ENCODE data around the gene ADA.
"Not testable (repeated sequence)": the region's sequence is repeated elsewhere in the genome, so short reads cannot be mapped to it uniquely, and the experiment has no call there.

The ADA gene

DNA sequence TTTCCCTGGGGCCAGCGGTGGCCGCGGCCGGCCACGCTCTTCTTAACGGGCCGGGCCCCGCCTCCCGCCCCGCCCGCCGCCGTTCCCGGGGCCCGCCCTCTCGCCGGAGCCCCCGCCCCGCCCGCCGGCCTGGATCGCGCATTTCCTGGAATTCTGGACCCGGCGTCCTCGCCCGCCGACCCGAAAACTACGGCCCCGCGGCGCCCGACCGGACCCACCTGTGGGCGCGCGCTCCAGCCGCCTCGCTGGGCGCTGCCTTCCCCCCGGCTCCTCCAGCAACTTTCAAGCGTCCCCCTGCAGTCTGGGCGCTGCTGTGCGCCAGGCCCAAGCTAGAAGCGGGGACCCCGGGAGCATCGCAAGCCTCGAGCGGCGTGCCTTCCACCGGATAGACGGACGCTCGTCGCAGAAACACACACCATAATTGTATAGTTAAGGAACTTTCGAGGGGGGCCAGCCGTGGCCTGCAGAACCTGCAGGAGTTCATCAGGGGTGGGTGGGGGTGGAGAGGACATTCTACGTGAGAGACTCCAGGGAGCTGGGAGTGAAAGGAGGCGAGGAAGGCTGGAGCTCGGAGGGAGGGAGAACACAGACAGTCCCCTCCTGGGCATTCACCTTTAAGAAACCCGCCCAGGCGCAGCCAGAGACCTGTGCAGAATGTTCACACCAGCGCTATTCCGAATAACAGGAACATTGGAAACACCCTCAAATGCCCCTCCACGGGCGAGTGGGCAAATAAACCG lies at the start of gene ADA:
Gene ADA (minus strand): TSS at position 16 of the 740 bp plus-strand sequence. CDS start 92 bp downstream, outside the sequence.
- DNase-seq (ENCODE audit: low read depth) = peak; percentile 35

DNA sequence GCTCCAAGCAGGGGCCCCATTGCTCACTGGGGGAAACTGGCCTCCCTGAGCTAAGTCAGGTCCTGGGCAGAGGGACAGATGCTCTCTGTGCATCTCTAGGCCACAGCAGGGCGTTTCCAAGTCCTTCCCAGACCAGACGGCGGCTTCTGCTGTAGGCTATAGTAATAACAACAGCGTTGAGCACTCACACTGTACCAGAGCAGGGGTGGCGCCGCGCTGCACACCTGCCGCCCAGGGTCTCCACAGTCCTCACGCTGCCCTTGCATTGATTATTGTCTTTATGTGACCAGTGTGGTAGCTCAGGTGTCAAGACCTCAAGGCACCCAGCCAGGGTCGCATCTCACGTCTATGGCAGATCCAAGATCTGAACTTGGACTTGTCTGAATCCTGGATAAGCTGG lies 48.8 kb upstream of the ADA start:
- no peak for DNase-seq (ENCODE audit: low read depth)

DNA sequence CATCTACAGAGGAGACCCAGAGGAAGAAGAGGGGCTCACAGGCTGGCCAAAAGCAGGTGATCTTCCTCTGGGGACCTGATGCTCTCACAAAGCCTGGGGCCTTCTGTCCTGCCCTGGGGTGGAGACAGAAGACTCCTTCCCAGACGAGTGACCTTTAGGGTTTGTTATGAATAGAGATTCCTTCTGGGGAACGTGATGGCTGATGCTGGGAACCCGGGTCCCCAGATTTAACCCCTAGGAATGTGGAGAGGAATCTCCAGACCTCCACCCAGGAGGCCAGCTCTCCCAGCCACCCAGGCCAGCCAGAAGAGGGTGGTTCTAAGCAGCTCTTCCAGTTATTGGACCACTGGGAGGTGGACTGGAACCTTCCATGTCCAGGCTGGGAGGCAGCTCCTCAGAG lies 46.9 kb upstream of the ADA start:
- no peak for DNase-seq (ENCODE audit: low read depth)

DNA sequence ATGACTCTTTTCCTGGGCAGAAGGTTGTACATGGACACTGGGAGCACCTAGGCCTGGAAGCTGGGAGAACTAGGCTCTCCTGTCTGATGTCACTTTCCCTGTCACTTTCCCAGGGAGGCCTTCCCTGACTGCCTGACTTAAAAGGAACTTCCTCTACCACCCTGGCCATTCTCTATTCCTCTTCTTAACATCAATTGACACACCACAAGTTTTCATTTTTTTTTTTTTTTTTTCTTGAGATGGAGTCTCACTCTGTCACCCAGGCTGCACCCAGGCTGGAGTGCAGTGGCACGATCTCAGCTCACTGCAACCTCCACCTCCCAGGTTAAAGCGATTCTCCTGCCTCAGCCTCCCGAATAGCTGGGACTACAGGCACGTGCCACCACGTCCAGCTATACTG lies 45.5 kb upstream of the ADA start:
- DNase-seq (ENCODE audit: low read depth) = not testable (repeated sequence)

DNA sequence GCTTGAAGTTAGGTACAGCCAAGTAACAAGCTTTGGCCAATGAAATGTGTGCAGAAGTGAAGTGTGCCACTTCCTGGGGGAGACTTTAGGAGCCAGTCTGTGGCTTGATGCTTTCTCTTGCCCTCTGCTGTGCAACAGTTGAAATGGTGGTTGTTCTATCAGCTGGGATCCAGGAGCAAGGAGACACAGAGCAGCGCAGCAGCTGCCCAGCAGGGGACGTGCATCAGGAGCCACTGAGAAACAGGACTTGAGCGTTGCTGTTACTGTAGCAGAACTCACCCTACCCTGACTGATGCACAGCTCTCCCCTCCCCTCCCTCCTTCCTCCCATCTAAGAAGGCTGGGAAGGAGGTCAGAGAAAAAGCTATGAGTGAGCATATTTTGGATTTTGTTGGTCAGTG lies 44.8 kb upstream of the ADA start:
- no peak for DNase-seq (ENCODE audit: low read depth)

DNA sequence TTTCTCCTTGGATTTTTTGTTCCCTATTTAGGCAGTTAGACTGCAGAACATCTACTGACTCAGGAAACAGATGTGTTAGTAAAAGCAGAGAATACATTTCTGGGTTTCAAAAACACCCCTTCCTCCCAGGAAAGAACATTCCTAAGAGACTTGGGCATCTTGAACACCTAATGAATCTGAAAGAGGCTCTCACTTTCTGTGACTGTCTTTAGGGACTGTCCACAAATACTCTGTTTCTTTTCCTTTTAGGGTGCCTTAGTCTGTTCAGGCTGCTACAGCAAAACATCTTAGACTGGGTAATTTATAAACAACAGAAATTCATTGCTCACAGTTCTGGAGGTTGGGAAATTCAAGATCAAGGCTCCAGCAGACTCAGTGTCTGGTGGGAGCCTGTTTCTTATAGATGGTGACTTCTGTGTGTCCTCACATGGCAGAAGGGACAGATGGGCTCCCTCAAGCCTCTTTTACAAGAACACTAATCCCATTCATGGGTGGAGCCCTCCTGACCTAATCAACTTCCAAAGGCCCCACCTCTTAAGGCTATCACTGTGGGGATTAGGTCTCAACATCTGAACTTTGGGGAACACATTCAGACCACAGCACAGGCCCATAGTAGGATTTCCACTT lies 44.3 kb upstream of the ADA start:
- DNase-seq (ENCODE audit: low read depth) = no peak

DNA sequence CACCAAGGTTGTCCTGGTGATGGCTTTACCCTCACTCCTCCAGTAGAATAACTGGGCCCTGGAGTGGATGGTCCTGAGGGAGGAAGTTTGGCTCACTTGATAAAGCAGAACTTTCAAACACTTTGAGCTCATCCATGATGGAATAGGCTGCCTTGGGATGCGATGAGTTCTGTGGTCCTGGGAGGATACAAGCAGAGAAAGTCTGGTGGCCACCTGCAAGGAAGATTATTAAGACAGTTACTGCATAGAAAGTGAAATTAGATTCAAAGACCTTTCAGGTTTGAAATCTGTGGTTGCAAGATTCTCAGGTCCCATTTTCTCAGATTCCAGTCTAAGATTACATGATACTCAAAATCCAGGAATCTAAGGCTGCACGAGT lies 43.8 kb upstream of the ADA start:
- no peak for DNase-seq (ENCODE audit: low read depth)

DNA sequence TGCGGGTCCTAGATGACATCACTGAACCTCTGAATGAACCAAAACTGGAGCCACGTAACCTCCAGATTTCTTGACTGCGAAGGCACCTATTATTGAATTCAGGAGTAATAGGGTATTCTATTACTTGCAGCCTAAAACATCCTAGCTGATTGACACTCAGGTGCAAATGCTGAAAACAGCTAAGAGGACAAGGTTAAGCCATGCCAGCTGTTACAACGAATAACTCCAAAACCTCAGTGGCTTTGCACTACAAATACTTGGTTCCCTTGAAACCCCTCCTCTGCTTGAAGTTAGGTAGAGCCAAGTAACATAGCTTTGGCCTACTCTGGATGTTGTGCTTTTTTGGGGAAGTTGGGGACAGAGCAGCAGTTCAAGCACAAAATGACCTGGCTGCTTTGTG lies 42.7 kb upstream of the ADA start:
- no peak for DNase-seq (ENCODE audit: low read depth)

DNA sequence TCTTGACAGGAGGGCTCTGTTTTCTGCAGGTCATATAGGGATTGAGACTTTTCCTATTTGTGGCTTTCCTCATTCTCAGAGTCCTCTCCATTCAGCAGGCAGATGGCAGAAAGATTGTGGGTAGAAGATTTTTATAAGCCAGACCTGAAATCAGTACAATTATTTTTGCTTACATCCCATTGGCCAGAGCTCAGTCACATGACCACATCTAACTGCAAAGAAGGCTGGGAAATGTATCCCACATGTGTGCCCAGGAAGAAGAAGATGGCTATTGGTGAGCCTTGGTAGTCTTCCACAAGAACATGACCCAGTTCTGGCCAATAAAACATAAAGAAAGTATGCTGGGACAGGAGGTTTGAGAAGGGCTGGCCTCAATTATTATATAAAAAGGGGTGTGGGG lies 42.1 kb upstream of the ADA start:
- no peak for DNase-seq (ENCODE audit: low read depth)

DNA sequence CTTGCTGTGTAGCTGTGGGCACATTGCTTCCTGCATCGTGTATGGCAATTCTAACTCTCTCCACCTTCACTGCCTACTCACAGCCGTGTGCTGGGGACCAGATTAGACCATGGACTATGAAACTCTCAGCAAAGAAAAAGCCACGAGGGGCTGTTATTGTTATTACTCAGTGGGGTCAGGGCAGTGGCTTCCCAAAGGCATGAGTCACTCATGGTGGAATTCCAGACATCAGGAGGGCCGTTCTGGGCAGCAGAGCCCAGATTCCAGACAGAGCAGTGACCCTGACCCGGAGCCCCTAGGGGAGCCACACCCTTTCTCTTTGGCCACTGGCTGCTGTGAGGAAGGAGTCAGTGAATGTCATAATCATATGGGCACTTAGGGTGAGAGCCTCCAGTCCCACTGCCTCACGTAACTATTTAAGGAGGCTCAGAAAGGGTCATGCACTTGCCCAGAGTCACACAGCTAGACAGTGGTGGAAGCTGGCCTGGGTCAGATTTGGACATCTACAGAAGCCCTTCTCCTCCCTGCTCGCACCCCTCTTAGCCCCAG lies 41.5 kb upstream of the ADA start:
- DNase-seq (ENCODE audit: low read depth) = no peak

DNA sequence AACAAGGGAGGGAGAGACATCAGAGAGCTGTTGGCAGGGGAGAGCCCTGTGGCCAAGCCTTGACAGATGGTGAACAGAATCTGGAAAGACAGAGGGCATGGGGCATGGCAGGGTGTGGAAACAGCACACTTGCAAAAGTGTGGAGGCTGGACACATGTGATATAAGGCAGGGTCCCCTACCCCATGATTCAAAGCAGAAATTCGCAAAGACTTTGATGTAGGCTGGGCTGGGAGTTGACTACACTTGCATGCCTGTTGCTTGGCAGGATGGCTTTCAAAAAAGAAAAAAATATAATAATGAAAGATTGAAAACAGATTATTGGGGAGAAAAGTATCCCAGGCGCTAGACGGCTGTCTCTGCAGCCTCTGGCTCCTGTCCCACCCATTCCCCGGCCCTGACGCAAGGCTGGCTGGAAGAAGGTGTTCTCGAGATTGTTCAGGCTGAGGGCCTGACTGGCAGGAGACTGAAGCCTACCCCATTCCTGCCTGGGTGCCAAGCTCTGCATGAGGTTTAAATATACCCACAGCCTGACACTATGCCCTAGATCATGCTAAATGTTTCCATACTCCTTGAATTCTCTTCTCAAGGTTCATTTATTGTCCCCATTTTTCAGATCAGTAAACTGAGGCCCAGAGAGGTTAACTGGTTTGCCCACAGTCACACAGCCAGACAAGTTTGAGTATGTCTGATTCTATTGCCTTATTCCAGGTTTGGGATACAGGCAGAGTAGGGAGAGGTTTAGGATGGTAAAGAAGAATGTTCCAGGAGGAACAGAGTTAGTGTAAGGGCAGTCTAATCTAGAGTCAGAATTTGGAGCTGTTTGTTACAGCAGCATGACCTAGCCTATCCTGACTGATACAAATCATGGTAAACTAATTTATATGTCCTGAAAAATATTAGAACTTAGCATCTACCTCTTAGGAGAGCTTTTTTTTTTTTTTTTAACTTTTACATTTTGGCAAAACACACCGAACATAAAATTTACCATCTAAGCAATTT lies 40.2 kb upstream of the ADA start:
- no peak for DNase-seq (ENCODE audit: low read depth)

DNA sequence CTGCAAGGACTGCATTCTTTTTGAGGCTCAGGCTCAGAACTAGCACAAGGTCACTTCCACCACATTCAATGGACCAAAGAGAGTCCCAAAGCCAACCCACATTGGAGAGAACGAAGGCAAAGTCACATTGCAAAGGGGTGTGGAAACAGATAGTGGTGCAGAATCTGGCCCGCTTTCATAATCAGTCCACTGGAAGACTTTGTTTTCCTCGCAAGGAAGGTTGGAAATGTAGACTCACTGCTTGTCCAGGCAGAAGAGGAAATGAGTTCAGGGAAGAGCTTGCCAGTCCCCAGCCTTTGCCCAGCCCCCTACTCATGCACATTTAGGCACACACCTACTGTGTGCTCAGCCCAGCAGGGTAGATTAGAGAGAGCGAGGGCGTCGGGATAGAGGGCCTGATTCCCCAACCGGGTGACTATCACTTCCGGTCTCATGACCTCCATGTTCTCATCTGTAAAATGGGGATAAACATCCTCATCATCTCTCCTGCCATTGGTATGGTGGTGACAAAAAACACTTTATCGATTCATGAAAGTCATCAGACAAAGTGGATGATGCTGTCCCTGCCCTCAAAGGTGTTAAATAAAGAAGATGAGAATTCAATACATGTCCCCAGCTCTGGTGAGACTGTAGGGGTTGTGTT lies 39.4 kb upstream of the ADA start:
- no peak for DNase-seq (ENCODE audit: low read depth)

DNA sequence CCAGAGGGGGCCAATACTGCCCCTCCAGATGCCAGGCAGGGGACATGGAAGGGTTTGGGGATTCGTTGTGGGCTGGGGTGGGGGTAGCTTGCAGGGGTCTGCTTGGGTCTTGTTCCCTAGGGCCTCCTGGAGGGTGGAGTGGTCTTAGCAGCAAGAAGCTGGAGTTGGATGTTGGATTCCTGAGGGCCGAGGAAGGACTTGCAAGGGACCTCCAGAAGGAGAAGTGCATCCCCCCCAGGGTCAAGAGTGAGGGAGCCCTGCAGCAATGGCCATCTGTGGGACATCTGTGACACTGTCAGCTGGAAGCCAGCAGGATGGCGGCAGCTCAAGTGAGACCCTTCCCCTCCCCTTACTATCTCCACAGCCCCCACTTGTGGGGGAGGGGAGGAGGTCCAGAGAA lies 38.3 kb upstream of the ADA start:
- DNase-seq (ENCODE audit: low read depth) = no peak

DNA sequence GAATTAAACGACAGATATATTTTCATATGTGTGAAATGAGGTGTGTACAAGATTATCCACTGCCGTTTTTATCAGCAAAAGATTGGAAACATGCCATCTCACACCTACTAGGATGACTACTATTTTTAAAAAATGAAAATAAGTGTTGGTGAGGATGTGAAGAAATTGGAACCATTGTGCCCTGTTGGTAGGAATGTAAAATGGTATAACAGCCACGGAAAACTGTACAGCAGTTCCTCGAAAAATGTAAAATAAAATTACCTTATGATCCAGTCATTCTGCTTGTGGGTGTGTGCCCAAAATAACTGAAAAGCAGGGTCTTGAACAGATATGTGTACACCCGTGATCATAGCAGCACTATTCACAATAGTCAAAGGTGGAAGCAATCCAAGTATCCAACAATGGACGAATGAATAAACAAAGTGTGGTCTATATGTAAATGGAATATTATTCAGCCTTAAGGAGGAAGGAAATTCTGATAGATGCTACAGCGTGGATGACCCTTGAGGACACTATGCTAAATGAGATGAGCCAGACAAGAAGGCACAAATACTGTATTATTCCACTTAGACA lies 36.6 kb upstream of the ADA start:
- DNase-seq (ENCODE audit: low read depth) = no peak

DNA sequence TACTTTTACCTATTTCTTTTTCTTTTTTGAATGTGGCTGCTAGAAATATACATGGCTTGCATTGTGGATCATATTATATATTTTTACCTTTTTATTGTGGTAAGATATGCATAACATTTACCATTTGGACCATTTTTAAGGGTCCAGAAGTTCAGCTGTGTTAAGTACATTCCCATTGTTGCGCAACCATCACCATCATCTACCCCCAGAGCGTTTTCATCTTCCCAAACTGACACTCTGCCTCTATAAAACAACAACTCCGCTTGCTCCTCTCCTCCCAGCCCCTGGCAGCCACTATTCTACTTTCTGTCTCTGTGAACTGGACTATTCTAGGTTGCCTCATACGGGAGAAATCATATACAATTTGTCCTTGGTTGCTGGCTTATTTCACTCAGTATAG lies 35.4 kb upstream of the ADA start:
- DNase-seq (ENCODE audit: low read depth) = no peak

DNA sequence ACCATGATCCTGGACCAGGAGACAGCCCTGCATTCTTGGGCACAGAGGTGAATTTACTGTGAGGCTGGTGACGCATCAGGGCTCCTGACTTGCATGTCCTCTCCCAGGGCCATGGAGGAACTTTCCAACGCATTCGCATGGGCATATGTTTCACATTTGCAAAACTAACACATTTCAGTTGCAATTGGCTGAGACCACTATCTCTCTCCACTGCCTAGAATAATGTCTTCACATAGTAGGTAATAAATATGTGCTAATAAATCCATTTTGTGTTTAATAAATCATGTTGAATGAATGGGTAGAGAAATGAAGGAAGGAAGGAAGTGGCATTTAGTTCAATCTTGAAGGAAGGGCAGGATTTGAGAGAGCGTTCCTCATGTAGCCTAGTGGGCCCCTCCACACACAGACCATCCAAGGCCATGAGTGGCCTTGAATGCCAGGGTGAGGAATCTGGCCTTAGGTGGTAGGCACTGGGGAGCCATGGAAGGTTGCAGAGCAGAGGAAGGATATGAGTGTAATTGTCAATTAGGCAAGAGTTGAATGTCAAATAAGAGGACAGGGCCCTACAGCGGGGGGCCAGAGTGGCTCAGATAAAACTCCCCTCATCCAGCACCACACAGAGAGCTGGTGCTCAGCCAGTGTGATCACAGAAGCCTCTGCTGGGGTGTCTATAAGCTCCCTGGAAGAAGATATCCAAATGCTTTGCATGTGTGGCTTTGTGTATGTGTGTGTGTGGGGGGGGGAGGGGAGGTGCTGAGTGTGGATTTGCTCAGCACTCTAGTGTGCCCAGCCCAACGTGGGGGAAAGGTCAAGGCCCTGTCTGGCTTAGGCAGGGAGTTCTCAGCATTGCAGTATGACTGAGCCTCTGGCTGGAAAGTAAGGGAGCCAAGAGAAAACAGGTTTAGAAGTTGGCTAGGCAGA lies 32.8 kb upstream of the ADA start:
- DNase-seq (ENCODE audit: low read depth) = no peak

DNA sequence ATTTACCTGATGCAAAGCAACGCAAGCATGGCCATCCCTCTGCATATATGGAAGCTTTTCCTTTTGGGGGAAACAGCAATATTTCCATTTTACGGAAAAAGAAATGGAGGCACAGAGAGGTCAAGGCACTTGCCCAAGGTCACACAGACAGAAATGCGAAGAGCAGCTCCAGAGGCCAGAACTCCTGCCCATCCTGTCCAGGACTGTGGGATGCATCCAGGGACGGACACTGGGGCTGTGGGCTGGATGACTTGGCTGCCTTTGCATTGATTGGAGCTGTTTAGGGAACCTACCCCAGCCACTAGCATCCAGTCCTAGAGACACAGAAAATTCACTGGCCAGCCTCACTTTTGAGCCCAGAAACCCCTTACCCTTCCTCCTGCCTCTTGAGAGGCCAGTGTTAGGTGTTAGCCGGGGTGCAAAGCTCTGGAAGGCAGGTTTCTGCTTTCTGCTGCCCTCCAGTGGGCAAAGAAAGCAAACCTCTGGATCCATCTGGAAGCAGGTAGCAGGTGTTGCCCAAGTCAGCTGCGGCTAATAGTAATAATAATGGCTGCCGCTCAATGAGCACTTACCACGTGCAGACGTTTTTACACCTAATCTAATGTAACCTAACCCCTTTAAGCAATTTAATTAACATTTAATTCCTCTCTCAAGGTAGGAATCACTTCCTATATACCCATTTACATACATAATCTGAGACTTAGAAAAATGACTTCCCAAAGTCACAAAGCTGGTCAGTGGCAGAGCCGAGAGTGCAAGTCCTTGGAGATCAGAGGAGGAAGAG lies 32.0 kb upstream of the ADA start:
- peak; percentile 41 for DNase-seq (ENCODE audit: low read depth)

DNA sequence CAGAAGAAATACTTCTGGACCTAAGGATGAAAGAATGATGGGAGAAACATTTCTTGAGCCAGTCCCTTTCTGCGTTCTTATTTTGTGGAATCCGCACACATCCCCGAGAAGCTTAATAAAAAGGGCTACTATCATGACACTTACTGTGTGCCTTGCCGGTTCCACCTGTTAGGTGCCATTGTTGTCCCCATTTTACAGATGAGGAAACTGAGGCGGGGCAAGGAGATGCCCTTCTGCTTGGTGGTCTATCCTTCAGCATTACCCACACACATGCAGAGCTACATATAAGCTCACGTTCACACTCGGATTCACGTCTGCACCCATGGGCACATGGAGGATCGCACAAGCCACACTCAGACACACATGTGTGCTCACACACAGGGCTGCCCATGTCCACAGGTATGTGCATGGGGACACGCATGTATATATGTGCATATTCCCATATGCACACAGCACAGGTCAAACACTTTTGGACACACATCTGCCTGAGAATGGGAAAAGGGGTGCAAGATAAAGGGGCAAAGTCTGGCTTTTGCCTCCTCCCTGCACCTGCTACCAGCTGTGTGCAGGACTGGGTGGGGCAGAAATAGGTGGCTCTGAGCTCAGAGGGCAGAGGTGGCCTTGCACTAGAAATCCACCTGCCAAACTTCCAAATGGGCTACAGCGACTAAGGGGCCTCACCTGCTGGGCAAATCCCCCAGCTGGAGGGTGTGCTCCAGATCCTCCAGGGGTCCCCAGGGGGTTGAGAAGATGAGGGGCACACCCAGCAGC lies 30.5 kb upstream of the ADA start:
- DNase-seq (ENCODE audit: low read depth) = no peak
